Body of pancreas (tissue), 4 donors: ENCODE data around the gene ZNF592.

Experiments used
- CTCF ChIP-seq, 7 experiments: fragments of 450-650 bp in 4 of 7; fragments of 200-600 bp in 3 of 7; sonication (generic) in 3 of 7; IDR thresholded peaks; one replicate each; pipeline ENCODE4 v1.5.1; 2016 to 2019; ENCODE audit warnings: antibody characterized with exemption in 7 of 7
- POLR2A ChIP-seq, 3 donors: fragments of 450-650 bp; IDR thresholded peaks; one replicate each; pipeline ENCODE4 v1.6.1; 2016; ENCODE audit warnings: antibody characterized with exemption in 3 of 3, mild to moderate bottlenecking in 2 of 3

DNA sequence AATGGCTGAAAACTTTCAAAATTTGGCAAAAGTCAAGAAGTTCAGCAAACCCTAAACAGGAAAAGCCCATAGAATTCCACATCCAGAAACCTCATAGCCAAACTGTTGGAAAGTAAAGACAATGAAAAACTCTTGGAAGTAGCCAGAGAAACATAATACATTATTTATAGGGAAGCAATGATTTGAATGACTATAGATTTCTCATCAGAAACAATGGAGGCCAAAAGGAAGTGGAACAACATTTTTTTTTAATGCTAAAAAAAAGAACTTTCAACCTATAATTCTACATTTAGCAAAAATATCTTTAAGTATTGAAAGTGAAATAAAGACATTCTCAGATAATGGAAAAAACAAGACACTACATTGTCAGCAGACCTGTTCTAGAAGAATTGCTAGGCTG is 99.0 kb downstream of the ZNF592 start:
- TF ChIP-seq CTCF (IDR thresholded peaks at IDR 0.05) = no peak
- TF ChIP-seq POLR2A (IDR thresholded peaks at IDR 0.05) = no peak
